Lower lobe of right lung (tissue), 2 donors: ENCODE results near the gene NOTCH1. TPM values are rescaled to one million over a fixed set of nuclear protein-coding genes. Genes with fewer than 3 reads are reported as not detected.
A peak's percentile ranks its signal among the peaks of the same experiment; 100 is the strongest.

Experiments used
- ATAC-seq, 2 donors: fragments of 200-7000 bp; cut with Tn5 transposase; one replicate each; pipeline ENCODE4 v1.9.1; 2020 to 2022; ENCODE audit warnings: mild to moderate bottlenecking in 2 of 2, moderate library complexity in 2 of 2
- DNase-seq: peaks from one replicate; pipeline ENCODE4 v3.0.0-alpha.2; 2020
- H3K27ac ChIP-seq: fragments of 200-600 bp; one replicate; pipeline ENCODE4 v1.8.0; 2022
- H3K27me3 ChIP-seq: fragments of 200-600 bp; one replicate; pipeline ENCODE4 v1.8.0; 2022; ENCODE audit warnings: low read depth
- H3K36me3 ChIP-seq: fragments of 200-600 bp; one replicate; pipeline ENCODE4 v1.8.0; 2022; ENCODE audit warnings: mild to moderate bottlenecking
- H3K4me1 ChIP-seq: fragments of 200-600 bp; one replicate; pipeline ENCODE4 v1.8.0; 2022
- H3K4me3 ChIP-seq: fragments of 200-600 bp; one replicate; pipeline ENCODE4 v1.8.0; 2022; ENCODE audit warnings: mild to moderate bottlenecking
- H3K9me3 ChIP-seq: fragments of 200-600 bp; one replicate; pipeline ENCODE4 v1.8.0; 2022
- intact Hi-C: fragments of 100-400 bp; cut with DNase I; formaldehyde crosslinking; loops from one replicate; pipeline ENCODE4 v1.11.0; 2022
- total RNA-seq: library from RNA; stranded (reverse); fragmentation: NEBNext Ultra II Directional; extraction: Animal tissue kit (Norgen Biotek cat#: 25700); gene quantifications from one replicate; pipeline ENCODE4 v1.2.1, GENCODE V29; 2021
- TF ChIP-seq, protein P1 (sequence below): fragments of 200-600 bp; IDR thresholded peaks from one replicate; pipeline ENCODE4 v1.8.0; 2022; ENCODE audit warnings: antibody characterized with exemption, mild to moderate bottlenecking
- donor health status: DM: no; HTN: yes; CAD: no; lungs with severe emphysema.

NOTCH1 gene
- total RNA-seq, 1 donor from 2014 or later, result 91.4 TPM

- H3K4me3 ChIP-seq, result no peak overlapping the region
- H3K27me3 ChIP-seq, result no peaks in the 10 kb centered on the region
- DNase-seq (no peak), ATAC-seq (peak; percentile 47 to 61)
- H3K27ac ChIP-seq, result peak overlapping the region; percentile 46
- intact Hi-C loops, result no loop called here
- H3K9me3 ChIP-seq, result no peaks in the 10 kb centered on the region
- TF ChIP-seq, protein P1, sequence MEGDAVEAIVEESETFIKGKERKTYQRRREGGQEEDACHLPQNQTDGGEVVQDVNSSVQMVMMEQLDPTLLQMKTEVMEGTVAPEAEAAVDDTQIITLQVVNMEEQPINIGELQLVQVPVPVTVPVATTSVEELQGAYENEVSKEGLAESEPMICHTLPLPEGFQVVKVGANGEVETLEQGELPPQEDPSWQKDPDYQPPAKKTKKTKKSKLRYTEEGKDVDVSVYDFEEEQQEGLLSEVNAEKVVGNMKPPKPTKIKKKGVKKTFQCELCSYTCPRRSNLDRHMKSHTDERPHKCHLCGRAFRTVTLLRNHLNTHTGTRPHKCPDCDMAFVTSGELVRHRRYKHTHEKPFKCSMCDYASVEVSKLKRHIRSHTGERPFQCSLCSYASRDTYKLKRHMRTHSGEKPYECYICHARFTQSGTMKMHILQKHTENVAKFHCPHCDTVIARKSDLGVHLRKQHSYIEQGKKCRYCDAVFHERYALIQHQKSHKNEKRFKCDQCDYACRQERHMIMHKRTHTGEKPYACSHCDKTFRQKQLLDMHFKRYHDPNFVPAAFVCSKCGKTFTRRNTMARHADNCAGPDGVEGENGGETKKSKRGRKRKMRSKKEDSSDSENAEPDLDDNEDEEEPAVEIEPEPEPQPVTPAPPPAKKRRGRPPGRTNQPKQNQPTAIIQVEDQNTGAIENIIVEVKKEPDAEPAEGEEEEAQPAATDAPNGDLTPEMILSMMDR, result no peak
- peaks cover 72% of the 10 kb centered on the region for H3K4me1 ChIP-seq
- no peaks in the 10 kb centered on the region for H3K36me3 ChIP-seq
These were observed 21.9 kb upstream of the NOTCH1 start for GRCh38 chr9:136567651-136568287.

- TF ChIP-seq, protein P1, result no peak
- Histone ChIP-seq H3K4me3 (no peak overlapping the region), H3K27me3 (no peaks in the 10 kb centered on the region), H3K4me1 (peaks cover 68% of the 10 kb centered on the region), H3K9me3 (no peaks in the 10 kb centered on the region), H3K36me3 (no peaks in the 10 kb centered on the region), H3K27ac (no peak overlapping the region)
- ATAC-seq, result no peak
- intact Hi-C loops, result no loop called here
- DNase-seq, result no peak
These were observed 21.1 kb upstream of the NOTCH1 start for GRCh38 chr9:136566901-136567300.

- no peak for DNase-seq
- Histone ChIP-seq H3K4me1 (peaks cover 64% of the 10 kb centered on the region), H3K4me3 (no peak overlapping the region), H3K36me3 (no peaks in the 10 kb centered on the region), H3K9me3 (no peaks in the 10 kb centered on the region), H3K27me3 (no peaks in the 10 kb centered on the region), H3K27ac (peak overlapping the region; percentile 78)
- no peak for ATAC-seq
- intact Hi-C loops, result no loop called here
- TF ChIP-seq, protein P1, result no peak
These were observed 20.7 kb upstream of the NOTCH1 start for GRCh38 chr9:136566553-136566895.

DNA sequence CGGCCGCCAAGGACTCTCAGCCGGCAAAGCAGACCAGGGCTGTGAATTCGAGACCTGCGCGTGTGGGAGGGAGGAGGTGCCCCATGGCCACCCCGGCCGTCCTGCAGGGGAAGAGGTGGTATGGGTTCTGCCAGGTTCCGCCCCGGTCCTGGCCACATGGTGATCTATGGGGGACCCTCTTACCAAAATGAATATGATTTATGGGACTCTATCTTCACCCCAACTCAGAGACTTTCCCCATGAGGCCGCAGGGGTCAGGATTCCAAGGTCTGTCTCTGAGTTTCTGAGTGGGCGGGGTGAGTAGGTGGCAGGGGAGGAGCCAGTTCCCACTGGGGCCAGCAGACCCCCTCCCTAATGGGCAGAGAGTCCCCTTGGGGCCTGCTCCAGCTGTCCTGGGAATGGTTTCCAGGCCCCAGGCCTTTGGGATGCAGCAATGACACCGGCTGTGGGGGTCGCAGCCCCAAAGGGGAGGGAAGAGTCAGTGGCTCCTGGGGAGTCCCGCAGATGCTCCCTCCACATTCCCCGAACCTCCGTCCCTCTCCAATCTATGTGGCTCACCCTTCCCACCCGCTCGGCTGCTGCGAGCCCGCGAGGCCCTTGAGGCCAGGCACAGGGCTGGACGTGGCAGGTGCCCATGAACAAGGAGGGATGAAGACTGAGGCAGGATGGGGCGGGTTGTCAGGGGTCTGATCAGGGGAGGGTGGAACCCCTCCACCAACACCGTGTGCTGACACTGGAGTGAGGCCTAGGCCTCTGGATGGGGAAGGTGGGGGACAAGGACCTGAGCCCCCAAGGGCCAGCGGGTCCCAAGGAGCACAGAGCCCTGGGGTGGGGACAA lies 20.1 kb upstream of the NOTCH1 start:
- no peak for ATAC-seq

GRCh38 chr9:136565086-136565714 lies 19.4 kb upstream of the NOTCH1 start:
- Histone ChIP-seq H3K4me3 (no peak overlapping the region), H3K27me3 (no peaks in the 10 kb centered on the region), H3K27ac (peak overlapping the region; percentile 78), H3K4me1 (peaks cover 63% of the 10 kb centered on the region), H3K9me3 (no peaks in the 10 kb centered on the region), H3K36me3 (no peaks in the 10 kb centered on the region)
- TF ChIP-seq, protein P1, result no peak
- no peak for DNase-seq
- intact Hi-C loops, result no loop called here
- no peak for ATAC-seq

More for the DNA sequence above, 20.1 kb upstream of the NOTCH1 start:
- Histone ChIP-seq H3K27me3 (no peaks in the 10 kb centered on the region), H3K36me3 (no peaks in the 10 kb centered on the region), H3K4me3 (no peak overlapping the region), H3K9me3 (no peaks in the 10 kb centered on the region), H3K27ac (peak overlapping the region; percentile 78), H3K4me1 (peaks cover 63% of the 10 kb centered on the region)
- intact Hi-C loops, result no loop called here
- DNase-seq, result no peak
- TF ChIP-seq, protein P1, result no peak
